Ramos (cell line): ENCODE results near the gene BCL6B.
"Not testable (repeated sequence)": the region's sequence is repeated elsewhere in the genome, so short reads cannot be mapped to it uniquely, and the experiment has no call there.

Experiments used
- in situ Hi-C: fragments of 300-500 bp; cut with MboI; formaldehyde crosslinking; loops from one replicate; pipeline ENCODE4 v1.14.3; 2022; ENCODE audit warnings: low sequenced_read_pairs; ENCODE audit not compliant: unreplicated experiment

The BCL6B gene, protein sequence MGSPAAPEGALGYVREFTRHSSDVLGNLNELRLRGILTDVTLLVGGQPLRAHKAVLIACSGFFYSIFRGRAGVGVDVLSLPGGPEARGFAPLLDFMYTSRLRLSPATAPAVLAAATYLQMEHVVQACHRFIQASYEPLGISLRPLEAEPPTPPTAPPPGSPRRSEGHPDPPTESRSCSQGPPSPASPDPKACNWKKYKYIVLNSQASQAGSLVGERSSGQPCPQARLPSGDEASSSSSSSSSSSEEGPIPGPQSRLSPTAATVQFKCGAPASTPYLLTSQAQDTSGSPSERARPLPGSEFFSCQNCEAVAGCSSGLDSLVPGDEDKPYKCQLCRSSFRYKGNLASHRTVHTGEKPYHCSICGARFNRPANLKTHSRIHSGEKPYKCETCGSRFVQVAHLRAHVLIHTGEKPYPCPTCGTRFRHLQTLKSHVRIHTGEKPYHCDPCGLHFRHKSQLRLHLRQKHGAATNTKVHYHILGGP

DNA sequence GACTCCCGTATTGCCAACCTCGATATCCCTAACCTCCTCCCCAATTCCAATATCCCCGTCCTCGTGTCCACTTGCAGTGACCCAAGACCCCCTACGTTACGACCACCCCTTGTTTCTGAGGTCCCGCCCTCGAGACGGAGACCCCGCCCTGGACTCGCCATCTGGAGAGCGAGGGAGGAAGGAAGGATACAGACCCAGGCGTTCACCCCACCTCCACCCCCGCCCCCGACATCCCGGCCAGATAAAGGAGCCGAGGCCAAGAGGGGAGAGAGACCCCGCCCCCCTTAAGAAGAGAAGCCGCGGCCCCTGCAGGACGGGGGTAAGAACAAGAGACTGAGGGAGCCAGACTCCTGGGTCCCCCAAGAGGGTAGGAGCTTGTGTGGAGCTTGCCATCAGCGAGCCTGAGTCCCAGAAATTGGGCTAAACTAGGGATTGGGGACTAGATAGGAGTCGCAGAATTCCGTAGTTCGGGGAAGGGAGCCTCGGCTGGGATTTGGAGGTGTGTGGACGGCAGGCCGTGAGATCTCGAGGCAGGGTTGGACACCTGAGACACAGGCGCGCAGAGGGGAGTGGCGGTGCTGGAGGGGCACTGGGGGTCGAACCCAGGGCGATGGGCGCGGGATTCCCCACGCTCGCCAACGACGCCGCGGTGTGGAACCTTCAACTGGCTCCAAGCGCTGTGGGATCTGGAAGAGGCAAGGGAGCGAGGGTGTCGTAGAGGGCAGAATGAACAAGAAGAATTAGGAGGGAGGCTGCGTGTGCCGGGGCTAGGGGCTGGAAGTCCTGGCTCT lies at the start of gene BCL6B:
TSS of gene BCL6B (plus strand) at position 270 of the 791 bp plus-strand sequence. CDS start 622 bp downstream, outside the sequence.
- in situ Hi-C loops, result loop anchor here (25.0 kb wide), 1 partner anchor 361 kb away; the partner anchor contains the start of genes C17orf100 and MED31

GRCh38 chr17:6979440-6979839 lies 43.4 kb upstream of the BCL6B start:
- in situ Hi-C loops, result not testable (repeated sequence)

DNA sequence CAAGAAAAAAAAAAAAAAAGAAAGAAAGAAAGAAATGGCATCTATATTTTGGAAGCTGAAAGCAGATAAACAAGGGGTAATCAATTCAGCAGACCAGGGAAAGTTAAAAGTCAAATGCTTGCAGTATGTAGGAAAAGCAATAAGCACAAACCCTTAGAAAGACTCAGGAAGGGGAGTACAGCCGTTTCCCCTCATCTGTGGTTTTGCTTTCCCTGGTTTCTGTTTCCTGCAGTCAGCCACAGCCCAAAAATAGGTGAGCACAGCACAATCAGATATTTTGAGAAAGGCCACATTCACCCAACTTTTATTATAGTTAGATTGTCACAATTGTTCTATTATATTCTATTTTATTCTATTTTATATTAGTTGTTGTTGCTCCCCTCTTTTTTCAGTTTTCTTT lies 41.4 kb upstream of the BCL6B start:
- in situ Hi-C loops, result no loop called here

- in situ Hi-C loops, result no loop called here
Measured at GRCh38 chr17:6985266-6985665, 37.6 kb upstream of the BCL6B start.

DNA sequence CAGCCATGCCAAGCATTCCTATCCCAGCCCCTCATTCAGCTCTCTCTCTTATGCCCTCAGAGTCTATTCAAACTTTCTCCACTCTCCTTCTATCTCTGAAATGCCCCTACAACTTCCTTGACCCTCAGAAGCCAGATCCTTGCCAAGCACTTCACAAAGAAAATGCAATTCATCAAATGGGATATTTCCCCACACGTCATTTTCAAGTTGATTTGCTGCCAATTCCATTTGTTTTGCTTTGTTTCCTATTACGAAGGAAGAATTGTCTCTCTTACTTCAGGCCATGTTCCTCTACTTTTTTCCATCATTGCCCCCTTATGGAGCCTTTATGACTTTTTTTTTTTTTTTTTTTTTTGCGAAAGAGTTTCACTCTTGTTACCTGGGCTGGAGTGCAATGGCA lies 36.2 kb upstream of the BCL6B start:
- in situ Hi-C loops, result no loop called here

GRCh38 chr17:6989779-6990178 lies 33.1 kb upstream of the BCL6B start:
- in situ Hi-C loops, result no loop called here

DNA sequence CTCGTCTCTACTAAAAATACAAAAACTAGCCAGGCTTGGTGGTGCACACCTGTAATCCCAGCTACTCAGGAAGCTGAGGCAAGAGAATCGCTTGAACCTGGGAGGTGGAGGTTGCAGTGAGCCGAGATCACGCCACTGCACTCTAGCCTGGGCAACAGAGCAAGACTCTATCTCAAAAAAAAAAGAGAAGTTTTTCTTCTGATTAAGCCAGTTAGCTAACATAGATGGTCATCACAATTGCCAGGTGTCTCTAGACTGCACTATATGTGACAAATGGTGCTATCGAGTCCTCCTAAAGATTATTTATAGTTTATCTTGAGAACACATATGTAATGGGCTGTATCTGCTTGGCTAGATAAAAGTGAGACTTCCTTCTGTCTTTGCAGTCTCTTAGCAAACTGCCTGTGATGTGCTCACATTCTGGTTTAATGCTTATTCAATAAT lies 29.2 kb upstream of the BCL6B start:
- in situ Hi-C loops, result not testable (repeated sequence)

DNA sequence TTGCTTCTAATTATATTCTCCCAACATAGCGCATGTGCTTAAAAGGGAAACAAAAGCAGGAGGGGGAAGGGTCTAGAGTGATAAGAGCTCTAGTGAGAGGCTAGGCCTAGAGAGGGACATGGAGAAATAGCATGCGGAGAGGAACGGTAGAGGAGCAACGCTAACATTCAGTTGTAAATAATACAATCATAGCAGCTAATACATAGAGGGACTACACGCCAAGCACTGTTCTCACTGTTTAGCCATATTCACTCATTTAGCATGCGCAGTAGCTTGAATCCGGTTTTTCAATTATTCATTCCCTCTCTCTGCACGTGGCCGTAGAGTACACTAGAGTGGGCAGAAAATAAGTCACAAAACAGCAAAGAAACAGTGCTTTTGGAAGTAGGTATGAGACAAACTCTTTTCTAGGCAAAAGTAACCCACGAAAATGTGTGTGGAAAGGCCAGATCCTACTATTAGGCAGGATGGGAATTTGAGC lies 28.7 kb upstream of the BCL6B start:
- in situ Hi-C loops, result no loop called here

- in situ Hi-C loops, result no loop called here
Measured at GRCh38 chr17:6994666-6995256, 28.1 kb upstream of the BCL6B start.

- in situ Hi-C loops, result no loop called here
Measured at GRCh38 chr17:6995500-6996255, 27.2 kb upstream of the BCL6B start, which contains the start of gene ALOX12. Gene ALOX12, plus strand, starts transcription at chr17:6996049. Its CDS starts 69 bp downstream, at chr17:6996118.

DNA sequence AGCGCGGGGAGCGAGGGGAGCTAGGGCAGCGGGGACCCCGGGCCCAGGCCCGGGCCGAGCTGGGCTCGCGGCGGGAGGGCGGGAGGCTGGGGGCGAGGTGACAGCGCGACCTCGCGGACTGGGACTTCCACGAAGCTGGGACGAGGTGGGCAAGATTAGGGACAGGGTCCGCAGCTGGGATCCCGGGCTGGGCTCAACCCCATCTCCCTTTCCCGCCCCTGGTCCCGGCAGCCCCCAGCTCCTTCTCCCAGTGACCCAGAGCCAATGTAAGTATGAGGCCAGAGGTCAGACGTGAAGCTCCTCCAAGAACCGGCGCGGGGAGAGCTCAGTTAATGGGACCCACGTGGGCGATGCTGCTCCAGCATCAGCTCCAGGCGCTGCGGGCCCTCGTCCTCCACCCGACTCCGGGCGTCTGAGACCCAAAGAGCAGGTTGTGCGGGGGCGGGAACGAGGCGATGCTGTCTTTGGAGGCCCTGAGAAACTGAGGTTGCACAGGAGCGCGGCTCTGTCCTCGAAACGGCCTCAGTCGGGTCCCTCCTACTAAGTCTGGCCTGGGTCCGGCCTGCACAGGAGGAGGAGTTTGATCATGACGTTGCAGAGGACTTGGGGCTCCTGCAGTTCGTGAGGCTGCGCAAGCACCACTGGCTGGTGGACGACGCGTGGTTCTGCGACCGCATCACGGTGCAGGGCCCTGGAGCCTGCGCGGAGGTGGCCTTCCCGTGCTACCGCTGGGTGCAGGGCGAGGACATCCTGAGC lies 26.4 kb upstream of the BCL6B start:
- in situ Hi-C loops, result no loop called here

DNA sequence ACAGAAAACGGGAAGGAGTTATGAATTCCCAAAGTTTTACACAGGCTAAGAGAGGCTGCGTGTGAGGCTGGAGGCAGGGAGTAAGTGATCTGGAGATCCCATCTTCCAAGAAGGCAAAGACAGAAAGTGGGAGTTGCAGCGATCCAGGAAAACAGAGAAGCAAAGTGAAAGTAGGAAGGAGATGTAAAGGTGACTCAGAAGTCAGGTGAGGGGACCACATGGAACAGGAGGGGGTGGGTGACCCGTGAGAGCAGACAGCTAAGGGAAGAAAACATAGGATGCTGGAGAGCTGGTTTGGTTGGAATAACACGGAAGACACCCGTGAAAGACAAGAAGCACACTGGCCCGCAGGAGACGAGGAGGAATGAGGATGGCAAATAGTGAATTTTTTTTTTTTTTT lies 25.7 kb upstream of the BCL6B start:
- in situ Hi-C loops, result no loop called here

- in situ Hi-C loops, result no loop called here
Measured at GRCh38 chr17:6998855-6999508, 23.9 kb upstream of the BCL6B start.

DNA sequence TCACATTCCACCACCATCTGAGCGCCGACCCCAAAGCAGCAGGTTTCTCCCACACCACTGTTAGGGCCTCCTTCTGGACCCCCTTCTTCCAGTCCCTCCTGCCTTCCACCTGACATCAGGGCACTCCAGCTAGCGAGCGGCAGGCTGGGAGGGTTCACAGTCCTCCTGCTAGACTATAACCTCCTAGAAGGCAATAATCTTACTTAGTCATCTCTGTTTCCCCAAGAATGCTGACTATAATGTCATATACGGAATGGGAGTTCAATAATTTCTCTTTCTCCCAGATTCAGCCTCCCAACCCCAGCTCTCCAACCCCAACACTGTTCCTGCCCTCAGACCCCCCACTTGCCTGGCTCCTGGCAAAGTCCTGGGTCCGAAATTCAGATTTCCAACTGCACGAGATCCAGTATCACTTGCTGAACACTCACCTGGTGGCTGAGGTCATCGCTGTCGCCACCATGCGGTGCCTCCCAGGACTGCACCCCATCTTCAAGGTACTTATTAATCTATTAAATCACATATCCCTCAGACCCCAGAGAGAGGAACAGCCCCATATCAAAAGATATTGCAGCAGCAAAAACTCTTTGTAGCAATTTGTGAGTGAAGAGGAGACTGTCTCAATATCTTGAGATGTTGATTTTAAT lies 21.4 kb upstream of the BCL6B start:
- in situ Hi-C loops, result loop anchor here (25.0 kb wide), 1 partner anchor 339 kb away; the partner anchor contains the start of genes C17orf100 and MED31

GRCh38 chr17:7002288-7003047 lies 20.4 kb upstream of the BCL6B start:
- in situ Hi-C loops, result loop anchor here (25.0 kb wide), 1 partner anchor 340 kb away; the partner anchor contains the start of genes C17orf100 and MED31

DNA sequence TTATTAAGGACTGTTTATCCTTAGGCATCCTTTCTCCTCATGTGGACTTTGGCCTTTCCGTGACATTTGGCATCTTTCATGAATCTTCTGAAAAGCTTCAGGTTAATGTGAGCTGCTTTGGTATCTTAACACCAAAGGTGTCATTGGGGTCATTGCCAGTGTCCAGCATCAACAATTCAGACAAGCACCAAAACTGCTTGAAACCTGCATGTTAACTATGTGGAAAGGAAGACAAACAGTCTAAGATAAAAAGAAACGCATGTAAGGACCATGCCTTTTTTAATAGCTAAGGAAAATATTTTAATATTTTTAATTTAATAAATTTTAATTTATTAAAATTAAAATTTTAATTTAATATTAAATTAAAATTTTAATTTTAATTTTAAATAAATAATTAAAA lies 19.1 kb upstream of the BCL6B start:
- in situ Hi-C loops, result loop anchor here (25.0 kb wide), 1 partner anchor 341 kb away; the partner anchor contains the start of genes C17orf100 and MED31
